ENCODE measurements around the gene FOXR2.

Gene FOXR2

GRCh38 chrX:55623100-55623499 lies at the start of gene FOXR2:
TSS of gene FOXR2 (plus strand) at chrX:55623400. CDS start at chrX:55623712, 312 bp downstream.
- no peak for DNase-seq (ENCODE audit: low read depth)

- DNase-seq (ENCODE audit: low read depth): no peak
These were observed 44.1 kb upstream of the FOXR2 start for GRCh38 chrX:55579115-55579514.

GRCh38 chrX:55582447-55582846 lies 40.8 kb upstream of the FOXR2 start:
- no peak for DNase-seq (ENCODE audit: low read depth)

GRCh38 chrX:55593296-55593695 lies 29.9 kb upstream of the FOXR2 start:
- no peak for DNase-seq (ENCODE audit: low read depth)

- DNase-seq (ENCODE audit: low read depth): no peak
These were observed 29.4 kb upstream of the FOXR2 start for GRCh38 chrX:55593756-55594257.

- DNase-seq (ENCODE audit: low read depth): no peak
These were observed 24.9 kb upstream of the FOXR2 start for GRCh38 chrX:55598333-55598732.

GRCh38 chrX:55619547-55619946 lies 3.7 kb upstream of the FOXR2 start:
- DNase-seq (ENCODE audit: low read depth): no peak

- DNase-seq (ENCODE audit: low read depth): no peak
These were observed 1.2 kb downstream of the FOXR2 start for GRCh38 chrX:55624403-55624802.

- no peak for DNase-seq (ENCODE audit: low read depth)
These were observed 12.9 kb downstream of the FOXR2 start for GRCh38 chrX:55636109-55636508.

GRCh38 chrX:55638933-55639332 lies 15.7 kb downstream of the FOXR2 start:
- DNase-seq (ENCODE audit: low read depth): no peak

- no peak for DNase-seq (ENCODE audit: low read depth)
These were observed 17.7 kb downstream of the FOXR2 start for GRCh38 chrX:55640854-55641253.

- no peak for DNase-seq (ENCODE audit: low read depth)
These were observed 25.2 kb downstream of the FOXR2 start for GRCh38 chrX:55648434-55648833.

GRCh38 chrX:55659931-55660330 lies 36.7 kb downstream of the FOXR2 start:
- no peak for DNase-seq (ENCODE audit: low read depth)

- no peak for DNase-seq (ENCODE audit: low read depth)
These were observed 40.4 kb downstream of the FOXR2 start for GRCh38 chrX:55663584-55663983.

- no peak for DNase-seq (ENCODE audit: low read depth)
These were observed 44.9 kb downstream of the FOXR2 start for GRCh38 chrX:55668084-55668483.
